Nephron (organoid): ENCODE measurements around the gene AGAP6.
"Not testable (repeated sequence)": the region's sequence is repeated elsewhere in the genome, so short reads cannot be mapped to it uniquely, and the experiment has no call there.

Source experiments
- H3K27ac Mint-ChIP-seq, 3 experiments: 2 replicates each; pipeline ENCODE4 v1.8.0; 2020; ENCODE audit warnings: mixed read lengths in 3 of 3, mild to moderate bottlenecking in 2 of 3, moderate library complexity in 1 of 3
- H3K27me3 Mint-ChIP-seq: 2 replicates; pipeline ENCODE4 v1.8.0; 2021; ENCODE audit warnings: low read depth, mild to moderate bottlenecking, moderate library complexity, mixed read lengths
- H3K36me3 Mint-ChIP-seq: 2 replicates; pipeline ENCODE4 v1.8.0; 2020; ENCODE audit warnings: low read depth, mixed read lengths
- H3K4me1 Mint-ChIP-seq: 2 replicates; pipeline ENCODE4 v1.8.0; 2020; ENCODE audit warnings: mixed read lengths
- H3K4me3 Mint-ChIP-seq, 3 experiments: 2 replicates each; pipeline ENCODE4 v1.8.0; 2020; ENCODE audit warnings: mild to moderate bottlenecking in 3 of 3, mixed read lengths in 3 of 3, moderate library complexity in 2 of 3
- H3K9me3 Mint-ChIP-seq: 2 replicates; pipeline ENCODE4 v1.8.0; 2020; ENCODE audit warnings: mixed read lengths
- TF ChIP-seq, protein P1 (sequence below), 3 experiments: fragments of 200-600 bp; sonication (generic); IDR thresholded peaks; one replicate each; pipeline ENCODE4 v1.5.0; 2021; ENCODE audit warnings: antibody characterized with exemption in 3 of 3; ENCODE audit not compliant: unreplicated experiment in 3 of 3

Gene AGAP6

DNA sequence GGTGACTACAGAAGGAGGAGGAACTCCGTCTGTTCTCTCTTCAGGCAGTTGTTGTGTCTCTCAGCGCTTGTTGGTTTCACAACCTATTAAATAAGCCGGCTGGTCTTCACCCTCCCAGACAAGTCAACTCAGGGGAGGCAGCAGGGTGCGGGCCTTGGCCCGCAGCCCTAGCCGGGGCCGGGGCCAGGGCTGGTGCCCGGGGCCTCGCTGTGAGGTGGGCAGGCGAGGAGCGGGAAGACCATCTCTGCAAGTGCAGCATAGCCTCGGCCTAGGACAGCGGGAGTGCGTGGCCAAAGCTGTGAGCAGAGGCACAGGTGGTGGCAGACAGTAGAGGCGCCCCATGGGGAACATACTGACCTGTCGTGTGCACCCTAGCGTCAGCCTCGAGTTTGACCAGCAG, at the start of gene AGAP6:
AGAP6 (plus strand) TSS at position 31 of the 400 bp plus-strand sequence; CDS start at position 341, 310 bp downstream.
- not testable (repeated sequence) for H3K4me3 Mint-ChIP-seq, H3K27me3 Mint-ChIP-seq, H3K9me3 Mint-ChIP-seq, H3K27ac Mint-ChIP-seq, H3K36me3 Mint-ChIP-seq, H3K4me1 Mint-ChIP-seq

DNA sequence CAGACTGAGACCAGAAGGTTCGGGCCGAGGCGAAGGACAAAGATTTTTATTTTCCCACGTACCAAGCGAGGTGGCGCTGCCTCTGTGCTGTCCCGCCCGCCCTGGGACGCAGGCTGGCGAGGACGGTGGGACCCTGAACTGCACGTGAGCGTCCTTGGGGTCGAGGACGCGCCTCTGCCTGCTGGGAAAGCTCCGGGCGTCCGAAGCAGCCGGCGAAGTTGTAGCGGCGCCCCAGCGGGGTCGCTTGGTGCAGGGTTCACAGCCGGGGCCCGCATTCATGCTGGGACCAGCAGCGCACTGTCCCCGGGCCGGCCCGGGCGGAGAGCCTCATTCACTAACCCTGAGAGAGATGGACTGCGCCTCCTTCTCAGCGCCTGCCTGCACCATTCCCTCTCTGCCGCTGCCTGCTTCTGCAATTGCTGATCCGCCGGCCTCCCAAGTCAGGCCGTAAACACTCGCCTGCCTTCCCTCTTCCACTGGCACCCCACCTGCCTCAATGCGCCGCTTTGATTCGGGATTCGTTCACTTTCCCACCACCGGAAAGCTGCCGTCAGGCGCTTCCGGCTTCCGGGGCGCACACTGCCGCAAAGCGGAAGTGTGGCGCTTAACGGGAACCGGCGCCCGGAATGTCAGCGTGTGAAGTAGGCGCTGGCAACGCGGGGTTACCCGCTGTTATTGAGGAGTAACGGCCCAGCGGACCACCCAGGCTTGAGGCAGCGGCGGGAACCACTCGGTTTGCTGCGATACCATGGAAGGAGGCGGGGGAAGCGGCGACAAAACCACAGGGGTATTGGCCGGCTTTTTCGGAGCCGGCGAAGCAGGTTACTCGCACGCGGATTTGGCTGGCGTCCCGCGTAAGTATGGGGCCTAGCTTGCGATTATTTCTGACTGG, 46.5 kb upstream of the AGAP6 start, which contains the start of the genes PARG and TIMM23B:
PARG (minus strand) TSS at position 581 of the 892 bp plus-strand sequence; CDS start at position 279, 302 bp downstream.
TIMM23B (plus strand) TSS at position 607 of the 892 bp plus-strand sequence; CDS start at position 749, 142 bp downstream.
- peaks cover 31% of the 10 kb centered on the region for H3K4me1 Mint-ChIP-seq

DNA sequence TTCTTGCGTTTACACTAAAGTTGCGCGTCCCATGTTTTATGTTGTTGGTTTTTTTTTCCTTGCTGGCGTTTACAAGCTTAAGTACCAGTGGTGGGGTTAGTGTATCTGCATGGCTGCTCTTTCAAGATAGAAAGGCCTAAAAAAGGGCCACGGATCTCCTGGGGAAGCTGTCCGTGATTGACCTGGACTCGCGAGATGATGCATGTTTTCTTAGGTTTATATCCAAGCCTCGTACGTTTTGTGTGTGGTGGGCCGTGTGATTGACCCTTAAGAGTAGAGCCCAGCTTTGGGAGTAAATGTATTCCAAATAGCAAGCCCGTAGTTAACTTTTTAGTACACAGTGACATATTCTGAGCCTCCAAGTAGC, 45.9 kb upstream of the AGAP6 start:
- H3K4me1 Mint-ChIP-seq, result peaks cover 31% of the 10 kb centered on the region
- not testable (repeated sequence) for H3K27me3 Mint-ChIP-seq, H3K9me3 Mint-ChIP-seq
- peak overlapping the region; percentile 93 to 98 (median 97) for H3K27ac Mint-ChIP-seq
- peaks cover 14% of the 10 kb centered on the region for H3K36me3 Mint-ChIP-seq
- peak overlapping the region; percentile 99 to 100 (median 100) for H3K4me3 Mint-ChIP-seq

More for the DNA sequence above, 46.5 kb upstream of the AGAP6 start, which contains the start of the genes PARG and TIMM23B:
- H3K27ac Mint-ChIP-seq, result peak within 1 kb of the TSS; percentile 93 to 98 (median 97)
- TF ChIP-seq, protein P1, sequence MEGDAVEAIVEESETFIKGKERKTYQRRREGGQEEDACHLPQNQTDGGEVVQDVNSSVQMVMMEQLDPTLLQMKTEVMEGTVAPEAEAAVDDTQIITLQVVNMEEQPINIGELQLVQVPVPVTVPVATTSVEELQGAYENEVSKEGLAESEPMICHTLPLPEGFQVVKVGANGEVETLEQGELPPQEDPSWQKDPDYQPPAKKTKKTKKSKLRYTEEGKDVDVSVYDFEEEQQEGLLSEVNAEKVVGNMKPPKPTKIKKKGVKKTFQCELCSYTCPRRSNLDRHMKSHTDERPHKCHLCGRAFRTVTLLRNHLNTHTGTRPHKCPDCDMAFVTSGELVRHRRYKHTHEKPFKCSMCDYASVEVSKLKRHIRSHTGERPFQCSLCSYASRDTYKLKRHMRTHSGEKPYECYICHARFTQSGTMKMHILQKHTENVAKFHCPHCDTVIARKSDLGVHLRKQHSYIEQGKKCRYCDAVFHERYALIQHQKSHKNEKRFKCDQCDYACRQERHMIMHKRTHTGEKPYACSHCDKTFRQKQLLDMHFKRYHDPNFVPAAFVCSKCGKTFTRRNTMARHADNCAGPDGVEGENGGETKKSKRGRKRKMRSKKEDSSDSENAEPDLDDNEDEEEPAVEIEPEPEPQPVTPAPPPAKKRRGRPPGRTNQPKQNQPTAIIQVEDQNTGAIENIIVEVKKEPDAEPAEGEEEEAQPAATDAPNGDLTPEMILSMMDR (IDR thresholded peaks at IDR 0.05; ENCODE audit: unreplicated experiment in 3 of 3), result peak in 1 of 3 experiments; percentile 12
- H3K27me3 Mint-ChIP-seq, H3K36me3 Mint-ChIP-seq, H3K9me3 Mint-ChIP-seq: not testable (repeated sequence)
- H3K4me3 Mint-ChIP-seq, result peak within 1 kb of the TSS; percentile 99 to 100 (median 100)

DNA sequence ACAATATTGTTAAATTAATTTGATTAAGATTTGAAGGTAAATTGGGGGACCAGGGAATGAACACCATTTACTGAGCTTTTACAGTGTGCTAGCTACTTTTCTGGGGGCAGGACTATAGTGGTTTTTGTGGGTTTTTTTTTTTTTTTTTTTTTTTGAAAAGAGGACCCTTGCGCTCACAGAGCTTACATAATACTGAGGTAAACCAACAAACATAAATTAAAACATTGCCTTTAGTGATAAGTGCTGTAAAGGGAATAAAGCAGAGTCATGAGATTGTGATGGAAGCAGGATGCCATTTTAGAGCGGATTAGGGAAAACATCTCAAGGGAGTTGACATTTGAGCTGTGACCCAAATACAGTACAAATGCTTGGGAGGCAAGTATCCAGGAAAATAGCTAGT, 44.6 kb upstream of the AGAP6 start:
- Mint-ChIP-seq H3K36me3 (peaks cover 22% of the 10 kb centered on the region), H3K4me3 (peak overlapping the region; percentile 55 to 99 (median 57))

DNA sequence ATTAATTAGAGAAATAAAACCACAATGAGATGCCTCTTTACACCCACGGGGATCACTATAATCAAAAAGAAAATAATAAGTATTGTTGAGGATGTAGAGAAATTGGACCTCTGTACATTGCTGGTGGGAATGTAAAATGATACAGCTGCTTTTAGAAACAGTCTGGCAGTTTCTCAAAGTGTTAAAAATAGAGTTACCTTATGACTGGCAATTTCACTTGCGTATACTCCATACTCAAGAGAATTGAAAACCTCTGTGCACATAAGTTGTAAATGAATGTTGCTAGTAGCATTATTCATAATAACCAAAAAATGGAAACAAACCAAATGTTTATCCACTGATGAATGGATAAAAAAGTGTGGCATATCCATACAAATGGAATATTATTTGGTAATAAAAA, 40.1 kb upstream of the AGAP6 start:
- H3K36me3 Mint-ChIP-seq, result peaks cover 33% of the 10 kb centered on the region
- H3K27me3 Mint-ChIP-seq, H3K4me1 Mint-ChIP-seq, H3K9me3 Mint-ChIP-seq, H3K4me3 Mint-ChIP-seq, H3K27ac Mint-ChIP-seq: not testable (repeated sequence)

More for the DNA sequence above, 44.6 kb upstream of the AGAP6 start:
- H3K4me1 Mint-ChIP-seq, result peaks cover 31% of the 10 kb centered on the region
- not testable (repeated sequence) for H3K27me3 Mint-ChIP-seq, H3K27ac Mint-ChIP-seq, H3K9me3 Mint-ChIP-seq

DNA sequence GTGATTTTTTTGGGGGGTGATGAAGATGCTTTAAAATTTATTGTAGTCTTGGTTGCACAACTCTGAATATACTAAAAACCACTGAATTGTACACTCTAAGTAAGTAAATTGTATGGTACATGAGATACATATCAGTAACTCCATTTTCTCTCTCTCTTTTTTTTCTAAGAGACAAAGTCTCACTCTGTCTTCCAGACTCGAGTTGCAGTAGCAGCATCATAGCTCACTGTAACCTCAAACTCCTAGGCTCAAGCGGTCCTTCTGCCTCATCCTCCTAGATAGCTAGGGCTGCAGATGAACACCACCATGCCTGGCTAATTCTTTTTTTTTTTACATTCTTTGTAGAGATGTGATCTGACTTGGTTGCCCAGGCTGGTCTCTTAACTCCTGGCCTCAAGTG, 39.5 kb upstream of the AGAP6 start:
- H3K27me3 Mint-ChIP-seq, H3K27ac Mint-ChIP-seq, H3K9me3 Mint-ChIP-seq, H3K4me3 Mint-ChIP-seq, H3K4me1 Mint-ChIP-seq: not testable (repeated sequence)
- H3K36me3 Mint-ChIP-seq, result peaks cover 32% of the 10 kb centered on the region

DNA sequence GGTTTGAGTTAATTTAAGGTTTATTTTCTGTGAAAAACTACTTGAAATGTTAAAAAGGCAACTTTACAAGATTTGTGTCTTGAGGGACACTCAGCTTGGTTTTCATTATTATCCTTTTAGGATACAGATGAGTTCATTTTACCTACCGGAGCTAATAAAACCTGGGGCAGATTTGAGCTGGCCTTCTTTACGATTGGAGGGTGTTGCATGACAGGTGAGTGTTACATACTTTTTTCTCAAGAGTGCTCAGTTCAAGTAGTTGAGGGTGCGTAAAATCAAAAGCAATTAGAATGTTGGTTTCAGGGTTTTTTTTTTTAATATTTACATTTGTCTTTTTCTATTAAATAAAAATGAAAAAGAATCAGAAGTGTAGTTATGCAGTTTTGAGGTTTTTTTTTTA, 36.2 kb upstream of the AGAP6 start:
- not testable (repeated sequence) for H3K9me3 Mint-ChIP-seq, H3K27ac Mint-ChIP-seq, H3K27me3 Mint-ChIP-seq, H3K4me1 Mint-ChIP-seq, H3K4me3 Mint-ChIP-seq
- H3K36me3 Mint-ChIP-seq, result peaks cover 32% of the 10 kb centered on the region

DNA sequence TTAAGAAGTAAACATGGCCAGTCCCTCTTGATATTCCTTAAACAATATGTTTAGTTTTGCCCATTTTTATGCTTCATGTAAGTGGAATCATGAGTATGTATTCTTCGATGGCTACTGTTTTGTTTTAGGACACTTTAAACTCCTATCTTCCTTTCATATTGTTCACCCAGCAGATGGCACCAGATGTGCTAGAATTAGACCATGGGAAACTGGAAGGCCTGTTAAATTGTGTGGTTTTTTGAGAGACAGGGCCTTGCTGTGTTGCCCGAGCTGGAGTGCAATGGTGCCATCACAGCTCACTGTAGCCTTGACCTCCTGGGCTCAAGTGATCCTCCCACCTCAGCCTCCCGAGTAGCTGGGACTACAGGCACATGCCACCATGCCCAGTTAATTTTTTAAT, 35.1 kb upstream of the AGAP6 start:
- H3K9me3 Mint-ChIP-seq, result not testable (repeated sequence)

DNA sequence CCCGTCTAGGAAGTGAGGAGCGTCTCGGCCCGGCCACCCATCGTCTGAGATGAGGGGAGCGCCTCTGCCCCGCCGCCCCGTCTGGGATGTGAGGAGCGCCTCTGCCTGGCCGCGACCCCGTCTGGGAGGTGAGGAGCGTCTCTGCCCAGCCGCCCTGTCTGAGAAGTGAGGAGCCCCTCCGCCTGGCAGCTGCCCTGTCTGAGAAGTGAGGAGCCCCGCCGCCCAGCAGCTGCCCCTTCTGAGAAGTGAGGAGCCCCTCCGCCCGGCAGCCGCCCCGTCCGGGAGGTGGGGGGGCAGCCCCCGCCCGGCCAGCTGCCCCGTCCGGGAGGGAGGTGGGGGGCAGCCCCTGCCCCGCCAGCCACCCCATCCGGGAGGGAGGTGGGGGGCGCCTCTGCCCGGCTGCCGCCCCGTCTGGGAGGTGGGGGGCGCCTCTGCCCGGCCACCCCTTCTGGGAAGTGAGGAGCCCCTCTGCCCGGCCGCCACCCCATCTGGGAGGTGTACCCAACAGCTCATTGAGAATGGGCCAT, 17.8 kb upstream of the AGAP6 start:
- H3K4me3 Mint-ChIP-seq, H3K27ac Mint-ChIP-seq, H3K4me1 Mint-ChIP-seq, H3K9me3 Mint-ChIP-seq, H3K27me3 Mint-ChIP-seq: not testable (repeated sequence)
- peaks cover 21% of the 10 kb centered on the region for H3K36me3 Mint-ChIP-seq

More for the DNA sequence above, 35.1 kb upstream of the AGAP6 start:
- H3K27ac Mint-ChIP-seq, H3K4me3 Mint-ChIP-seq, H3K27me3 Mint-ChIP-seq, H3K4me1 Mint-ChIP-seq: not testable (repeated sequence)
- peaks cover 29% of the 10 kb centered on the region for H3K36me3 Mint-ChIP-seq

DNA sequence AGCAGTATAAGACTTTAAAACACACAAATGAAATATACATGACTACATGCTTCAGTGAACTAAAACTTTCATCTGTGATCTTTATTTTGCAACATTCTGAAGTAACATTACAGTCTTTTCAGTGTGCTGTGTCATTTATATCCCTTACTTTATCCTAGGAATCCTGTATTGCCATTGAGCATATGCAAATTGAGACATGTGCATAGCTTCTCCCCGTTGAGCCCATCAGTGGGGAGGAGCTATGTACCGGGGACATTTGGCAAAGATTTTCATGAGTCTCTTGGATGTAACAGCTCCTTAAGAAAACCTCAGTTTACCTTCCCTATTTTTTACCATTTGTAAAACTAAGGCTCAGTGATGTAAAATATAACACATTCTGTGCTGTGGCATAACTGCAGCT, 16.7 kb upstream of the AGAP6 start:
- H3K4me1 Mint-ChIP-seq, H3K27me3 Mint-ChIP-seq, H3K27ac Mint-ChIP-seq, H3K4me3 Mint-ChIP-seq, H3K9me3 Mint-ChIP-seq: not testable (repeated sequence)
- H3K36me3 Mint-ChIP-seq, result peaks cover 16% of the 10 kb centered on the region

DNA sequence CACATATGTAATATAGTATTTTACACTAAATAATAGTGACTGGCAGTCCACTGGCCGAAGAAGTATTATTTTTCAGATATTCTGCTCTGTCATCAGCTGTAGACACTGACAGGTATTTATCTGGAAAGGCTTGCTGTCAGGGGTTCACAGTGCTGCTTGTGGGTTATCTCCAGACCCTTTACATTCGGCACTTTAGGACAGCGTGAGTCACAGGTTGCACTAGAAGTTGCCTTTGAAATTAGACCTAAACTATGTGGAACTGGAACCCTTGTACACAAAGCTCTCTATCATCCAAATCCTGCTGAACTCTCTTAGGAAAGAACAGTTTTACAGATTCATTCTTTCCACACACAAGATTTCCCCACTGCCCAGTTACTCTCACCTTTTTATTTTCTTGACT, 16.1 kb upstream of the AGAP6 start:
- H3K27ac Mint-ChIP-seq, H3K9me3 Mint-ChIP-seq, H3K4me1 Mint-ChIP-seq, H3K27me3 Mint-ChIP-seq, H3K4me3 Mint-ChIP-seq: not testable (repeated sequence)
- peaks cover 16% of the 10 kb centered on the region for H3K36me3 Mint-ChIP-seq

DNA sequence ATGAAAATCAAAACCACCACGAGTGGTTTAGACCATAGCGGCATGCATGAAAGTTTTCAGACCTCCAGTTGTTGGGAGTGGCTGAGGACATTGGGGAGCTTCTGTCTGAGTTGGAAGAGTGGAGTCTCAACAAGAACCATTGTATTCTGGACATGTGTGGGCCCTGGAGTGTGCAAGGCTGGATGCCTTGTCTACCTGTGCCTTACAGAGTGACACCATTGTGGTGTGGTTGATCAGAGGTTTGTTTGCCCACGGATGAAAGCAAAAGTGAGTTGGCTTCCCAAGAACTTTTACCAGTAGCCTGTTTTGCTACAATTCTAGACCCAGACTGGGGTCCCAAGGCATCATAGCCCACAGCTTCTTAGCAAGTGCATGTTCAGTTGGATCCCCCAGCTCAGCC, 10.4 kb upstream of the AGAP6 start:
- H3K36me3 Mint-ChIP-seq, H3K27me3 Mint-ChIP-seq, H3K4me1 Mint-ChIP-seq, H3K9me3 Mint-ChIP-seq, H3K27ac Mint-ChIP-seq, H3K4me3 Mint-ChIP-seq: not testable (repeated sequence)

DNA sequence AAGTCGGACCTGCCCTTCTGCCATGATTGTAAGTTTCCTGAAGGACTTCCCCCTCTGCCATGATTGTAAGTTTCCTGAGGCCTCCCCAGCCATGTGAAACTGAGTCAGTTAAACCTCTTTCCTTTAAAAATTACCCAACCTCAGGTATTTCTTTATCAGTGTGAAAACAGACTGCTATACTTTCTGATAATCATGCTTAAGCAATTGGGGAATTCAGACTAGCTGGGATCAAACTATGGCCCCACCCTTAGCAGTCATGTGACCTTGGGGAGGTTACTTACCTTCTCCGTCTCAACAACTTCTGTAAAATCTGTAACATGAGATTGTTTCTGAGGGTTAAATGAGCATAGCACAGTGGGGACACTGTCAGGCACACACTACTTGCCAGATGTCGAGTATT, 999 bp upstream of the AGAP6 start:
- H3K4me1 Mint-ChIP-seq, H3K27ac Mint-ChIP-seq, H3K36me3 Mint-ChIP-seq: not testable (repeated sequence)

DNA sequence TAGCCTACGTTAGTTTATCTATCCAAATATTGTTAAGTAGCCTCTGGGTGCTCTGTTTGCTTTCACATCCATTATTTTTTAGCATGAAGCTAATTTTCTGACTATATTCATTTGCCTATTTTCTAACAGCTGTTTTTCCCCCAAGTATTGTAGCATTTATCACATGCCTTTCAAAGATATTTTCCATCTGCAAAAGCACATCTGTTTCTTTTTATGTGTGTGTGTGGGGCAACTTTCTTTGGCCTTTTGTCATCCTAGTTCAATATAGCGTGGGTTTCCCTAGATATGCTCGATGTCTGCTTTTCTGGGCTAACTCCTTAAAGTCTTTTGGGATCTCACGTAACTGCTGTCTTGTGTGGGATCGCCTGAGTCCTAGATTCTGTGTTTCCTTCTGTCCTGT, 7.1 kb downstream of the AGAP6 start:
- not testable (repeated sequence) for H3K27ac Mint-ChIP-seq, H3K27me3 Mint-ChIP-seq, H3K36me3 Mint-ChIP-seq, H3K4me1 Mint-ChIP-seq, H3K9me3 Mint-ChIP-seq, H3K4me3 Mint-ChIP-seq

More for the DNA sequence above, 999 bp upstream of the AGAP6 start:
- H3K27me3 Mint-ChIP-seq, H3K9me3 Mint-ChIP-seq, H3K4me3 Mint-ChIP-seq: not testable (repeated sequence)
